NB4 (cell line): ENCODE data around the gene RUFY4.
"Not testable (repeated sequence)": the region's sequence is repeated elsewhere in the genome, so short reads cannot be mapped to it uniquely, and the experiment has no call there.

Source experiments
- CTCF ChIP-seq: IDR thresholded peaks from one replicate; pipeline ENCODE4 v1.5.1; 2012; ENCODE audit warnings: low read depth, low read length
- POLR2A ChIP-seq: IDR thresholded peaks from 2 replicates; pipeline ENCODE4 v1.6.1; 2011; ENCODE audit warnings: mild to moderate bottlenecking; ENCODE audit not compliant: insufficient read length; ENCODE audit errors: extremely low read depth

- TF ChIP-seq CTCF, result peak; percentile 65
- TF ChIP-seq POLR2A, result not testable (repeated sequence)
Observed at GRCh38 chr2:218034497-218035213, 34.4 kb upstream of the RUFY4 start.
